Peyer's patch (tissue), 4 donors: ENCODE results near the gene SLC25A28. TPM values are rescaled to one million over a fixed set of nuclear protein-coding genes. Genes with fewer than 3 reads are reported as not detected.

Experiments used
- DNase-seq, 3 donors: peaks; one replicate each; pipeline ENCODE4 v3.0.0-alpha.2; 2017 to 2019
- H3K27ac ChIP-seq, 4 donors: fragments of 200-600 bp; sonication (generic); one replicate each; pipeline ENCODE4 v1.5.1; 2016 to 2019
- H3K27me3 ChIP-seq, 2 donors: fragments of 200-600 bp; sonication (generic); one replicate each; pipeline ENCODE4 v1.5.1; 2019
- H3K36me3 ChIP-seq, 3 donors: fragments of 200-600 bp; sonication (generic); one replicate each; pipeline ENCODE4 v1.5.1; 2016 to 2019
- H3K4me1 ChIP-seq, 4 donors: fragments of 200-600 bp; sonication (generic); one replicate each; pipeline ENCODE4 v1.5.1; 2016 to 2019
- H3K4me3 ChIP-seq, 4 donors: fragments of 200-600 bp; sonication (generic); 1 replicate in 3 of 4; 2 replicates in 1 of 4; pipeline ENCODE4 v1.5.1; 2016 to 2019; ENCODE audit warnings: mild to moderate bottlenecking in 1 of 4
- H3K9me3 ChIP-seq, 4 donors: fragments of 200-600 bp; sonication (generic); one replicate each; pipeline ENCODE4 v1.5.1; 2016 to 2019; ENCODE audit warnings: mild to moderate bottlenecking in 1 of 4
- POLR2A ChIP-seq, 2 donors: fragments of 450-650 bp; IDR thresholded peaks; one replicate each; pipeline ENCODE4 v1.5.1; 2017; ENCODE audit warnings: antibody characterized with exemption in 2 of 2, mild to moderate bottlenecking in 2 of 2, moderate library complexity in 2 of 2
- total RNA-seq, 4 donors: library from RNA; depleted of rRNA; stranded (reverse); fragments of >200 nt; gene quantifications; one replicate each; pipeline ENCODE4 v1.1.0, GENCODE V29; 2016
- TF ChIP-seq, protein P1 (sequence below), 6 experiments: fragments of 450-650 bp in 4 of 6; fragments of 200-600 bp in 2 of 6; sonication (generic) in 1 of 6; IDR thresholded peaks; one replicate each; pipeline ENCODE4 v1.5.1; 2017 to 2019; ENCODE audit warnings: antibody characterized with exemption in 6 of 6, mild to moderate bottlenecking in 3 of 6, moderate library complexity in 1 of 6

Gene SLC25A28, protein sequence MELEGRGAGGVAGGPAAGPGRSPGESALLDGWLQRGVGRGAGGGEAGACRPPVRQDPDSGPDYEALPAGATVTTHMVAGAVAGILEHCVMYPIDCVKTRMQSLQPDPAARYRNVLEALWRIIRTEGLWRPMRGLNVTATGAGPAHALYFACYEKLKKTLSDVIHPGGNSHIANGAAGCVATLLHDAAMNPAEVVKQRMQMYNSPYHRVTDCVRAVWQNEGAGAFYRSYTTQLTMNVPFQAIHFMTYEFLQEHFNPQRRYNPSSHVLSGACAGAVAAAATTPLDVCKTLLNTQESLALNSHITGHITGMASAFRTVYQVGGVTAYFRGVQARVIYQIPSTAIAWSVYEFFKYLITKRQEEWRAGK
- 10 to 100 TPM; 16.1 to 63.5 (median 27.5) TPM for total RNA-seq

DNA sequence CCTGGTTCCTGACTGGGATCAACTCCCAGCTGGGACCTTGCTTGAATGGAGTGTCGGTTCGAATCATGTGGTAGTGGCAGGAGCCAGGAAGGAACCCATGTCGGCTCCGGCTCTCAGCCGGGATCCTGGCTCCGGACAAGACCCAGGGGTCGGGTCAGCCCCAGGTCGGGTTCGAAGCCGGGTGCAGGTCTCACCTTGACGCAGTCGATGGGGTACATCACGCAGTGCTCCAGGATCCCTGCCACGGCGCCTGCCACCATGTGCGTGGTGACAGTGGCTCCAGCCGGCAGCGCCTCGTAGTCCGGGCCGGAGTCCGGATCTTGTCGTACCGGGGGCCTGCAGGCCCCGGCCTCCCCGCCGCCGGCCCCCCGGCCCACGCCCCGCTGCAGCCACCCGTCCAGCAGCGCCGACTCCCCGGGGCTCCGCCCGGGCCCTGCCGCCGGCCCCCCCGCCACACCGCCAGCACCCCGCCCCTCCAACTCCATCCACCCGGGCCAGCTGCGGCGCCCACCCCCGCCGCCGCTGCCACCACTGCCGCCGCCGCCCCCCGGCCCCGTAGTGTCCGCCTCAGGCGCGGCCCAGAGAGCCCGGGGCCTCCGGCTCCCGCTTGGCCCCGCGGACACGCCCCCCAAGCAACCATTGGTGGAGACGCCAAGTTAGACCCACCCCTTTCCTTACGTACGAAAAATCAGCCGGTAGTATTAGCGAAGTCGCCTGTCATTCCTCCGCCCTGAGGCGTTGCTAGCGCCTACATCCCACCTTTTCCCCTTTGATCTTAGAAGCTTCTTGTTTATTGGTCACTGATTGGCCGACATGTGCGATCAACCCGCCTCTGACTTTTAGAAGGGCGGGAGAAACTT lies at the start of gene SLC25A28:
SLC25A28 (minus strand) TSS at position 589 of the 860 bp plus-strand sequence; CDS start at position 485, 104 bp downstream.
- Histone ChIP-seq H3K27ac (peak within 1 kb of the TSS; percentile 93 to 98 (median 96)), H3K36me3 (no peaks in the 10 kb centered on the region), H3K4me3 (peak within 1 kb of the TSS; percentile 78 to 89 (median 88)), H3K27me3 (no peaks in the 10 kb centered on the region), H3K9me3 (no peaks in the 10 kb centered on the region), H3K4me1 (peaks cover 0 to 36% (median 10%) of the 10 kb centered on the region in 4 donors)
- no peak for TF ChIP-seq POLR2A (IDR thresholded peaks at IDR 0.05)
- peak; percentile 69 to 95 (median 94) for DNase-seq

DNA sequence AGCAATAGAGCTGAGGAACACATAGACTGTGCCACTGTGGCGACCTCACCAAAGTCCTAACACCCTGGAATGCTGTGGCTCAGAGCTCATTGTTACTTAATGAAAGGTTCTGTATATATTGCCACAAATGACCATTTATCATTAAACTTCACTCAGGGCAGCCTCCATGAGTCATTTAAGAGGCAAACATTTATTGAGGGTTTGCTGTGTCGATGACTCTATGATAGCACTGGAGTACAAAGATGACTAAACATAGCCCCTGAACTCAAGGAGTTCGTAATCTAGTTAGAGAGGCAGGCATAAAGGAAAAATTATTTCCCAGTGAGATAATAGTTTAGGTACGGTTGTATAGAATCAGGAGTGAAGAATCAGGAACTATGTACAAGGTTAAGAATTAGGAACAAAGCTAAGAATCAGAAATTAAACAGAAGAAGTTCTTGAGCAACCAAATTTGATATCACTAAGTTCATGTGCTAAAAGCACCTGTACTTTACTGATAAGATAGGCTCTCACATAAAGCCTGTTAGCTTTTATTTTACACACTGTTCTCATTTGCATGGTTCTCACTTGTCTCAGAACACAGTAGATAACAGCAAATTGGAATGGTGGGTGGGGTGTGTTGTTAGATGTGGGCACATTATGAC lies 47.0 kb upstream of the SLC25A28 start:
- Histone ChIP-seq H3K4me1 (peaks cover 0 to under 1% (median 0%) of the 10 kb centered on the region in 4 donors), H3K27ac (peak overlapping the region in 2 of 4 donors; percentile 49 to 74), H3K9me3 (no peaks in the 10 kb centered on the region), H3K4me3 (no peak overlapping the region), H3K36me3 (peaks cover 0 to 39% (median 0%) of the 10 kb centered on the region in 3 donors), H3K27me3 (no peaks in the 10 kb centered on the region)
- DNase-seq: peak in 1 of 3 donors; percentile 54
- TF ChIP-seq, protein P1, sequence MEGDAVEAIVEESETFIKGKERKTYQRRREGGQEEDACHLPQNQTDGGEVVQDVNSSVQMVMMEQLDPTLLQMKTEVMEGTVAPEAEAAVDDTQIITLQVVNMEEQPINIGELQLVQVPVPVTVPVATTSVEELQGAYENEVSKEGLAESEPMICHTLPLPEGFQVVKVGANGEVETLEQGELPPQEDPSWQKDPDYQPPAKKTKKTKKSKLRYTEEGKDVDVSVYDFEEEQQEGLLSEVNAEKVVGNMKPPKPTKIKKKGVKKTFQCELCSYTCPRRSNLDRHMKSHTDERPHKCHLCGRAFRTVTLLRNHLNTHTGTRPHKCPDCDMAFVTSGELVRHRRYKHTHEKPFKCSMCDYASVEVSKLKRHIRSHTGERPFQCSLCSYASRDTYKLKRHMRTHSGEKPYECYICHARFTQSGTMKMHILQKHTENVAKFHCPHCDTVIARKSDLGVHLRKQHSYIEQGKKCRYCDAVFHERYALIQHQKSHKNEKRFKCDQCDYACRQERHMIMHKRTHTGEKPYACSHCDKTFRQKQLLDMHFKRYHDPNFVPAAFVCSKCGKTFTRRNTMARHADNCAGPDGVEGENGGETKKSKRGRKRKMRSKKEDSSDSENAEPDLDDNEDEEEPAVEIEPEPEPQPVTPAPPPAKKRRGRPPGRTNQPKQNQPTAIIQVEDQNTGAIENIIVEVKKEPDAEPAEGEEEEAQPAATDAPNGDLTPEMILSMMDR (IDR thresholded peaks at IDR 0.05): no peak
- TF ChIP-seq POLR2A (IDR thresholded peaks at IDR 0.05): no peak

DNA sequence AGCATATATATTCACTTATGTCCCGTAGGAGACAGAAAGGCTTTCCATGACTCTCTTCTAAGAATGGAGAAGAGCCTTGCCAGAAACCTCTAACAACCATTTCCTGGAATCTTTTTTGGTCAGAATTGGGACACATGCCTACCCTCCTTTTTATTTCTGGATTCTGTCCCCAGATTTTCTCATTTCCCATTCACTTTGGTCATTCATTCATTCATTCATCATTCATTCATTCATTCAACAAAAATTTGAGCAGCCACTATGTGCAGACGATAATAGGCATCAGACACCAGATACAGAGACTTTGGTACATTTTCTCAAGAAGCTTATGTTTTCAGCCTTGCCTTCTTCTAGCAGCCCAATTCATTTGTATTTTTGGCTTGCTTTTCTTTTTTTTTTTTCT lies 45.1 kb upstream of the SLC25A28 start:
- H3K36me3 ChIP-seq: peaks cover 0 to 32% (median 0%) of the 10 kb centered on the region in 3 donors
- no peak overlapping the region for H3K27ac ChIP-seq
- DNase-seq: no peak
- H3K9me3 ChIP-seq: no peaks in the 10 kb centered on the region
- H3K4me3 ChIP-seq: no peak overlapping the region
- peaks cover 0 to 12% (median 0%) of the 10 kb centered on the region in 4 donors for H3K4me1 ChIP-seq
- no peaks in the 10 kb centered on the region for H3K27me3 ChIP-seq
- TF ChIP-seq, protein P1 (IDR thresholded peaks at IDR 0.05): no peak
- no peak for TF ChIP-seq POLR2A (IDR thresholded peaks at IDR 0.05)

DNA sequence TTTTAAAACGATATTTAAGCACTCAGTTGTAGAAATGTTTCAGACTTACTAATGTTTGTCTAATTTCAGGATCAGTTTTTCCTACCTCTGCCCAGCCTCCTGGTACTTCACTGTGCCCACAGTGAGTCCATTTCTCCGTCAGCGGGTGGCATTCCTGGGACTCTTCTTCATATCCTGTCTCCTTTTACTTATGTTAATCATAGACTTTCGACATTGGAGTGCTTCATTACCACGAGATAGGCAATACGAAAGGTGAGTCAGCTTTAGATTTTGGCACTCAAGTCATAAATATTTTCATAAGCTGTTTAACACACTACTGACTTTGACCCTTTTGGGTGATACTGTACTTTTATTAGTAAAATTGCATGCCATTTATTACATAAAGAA lies 41.1 kb upstream of the SLC25A28 start:
- H3K9me3 ChIP-seq: no peaks in the 10 kb centered on the region
- H3K27me3 ChIP-seq: no peaks in the 10 kb centered on the region
- peak; percentile 28 to 68 for TF ChIP-seq POLR2A (IDR thresholded peaks at IDR 0.05)
- TF ChIP-seq, protein P1 (IDR thresholded peaks at IDR 0.05): no peak
- H3K36me3 ChIP-seq: peaks cover 0 to 26% (median 0%) of the 10 kb centered on the region in 3 donors
- peaks cover 0 to 22% (median 3%) of the 10 kb centered on the region in 4 donors for H3K4me1 ChIP-seq
- H3K27ac ChIP-seq: peak overlapping the region in 3 of 4 donors; percentile 35 to 87 (median 81)
- DNase-seq: peak in 1 of 3 donors; percentile 55
- peak overlapping the region in 2 of 4 donors; percentile 15 to 91 for H3K4me3 ChIP-seq

DNA sequence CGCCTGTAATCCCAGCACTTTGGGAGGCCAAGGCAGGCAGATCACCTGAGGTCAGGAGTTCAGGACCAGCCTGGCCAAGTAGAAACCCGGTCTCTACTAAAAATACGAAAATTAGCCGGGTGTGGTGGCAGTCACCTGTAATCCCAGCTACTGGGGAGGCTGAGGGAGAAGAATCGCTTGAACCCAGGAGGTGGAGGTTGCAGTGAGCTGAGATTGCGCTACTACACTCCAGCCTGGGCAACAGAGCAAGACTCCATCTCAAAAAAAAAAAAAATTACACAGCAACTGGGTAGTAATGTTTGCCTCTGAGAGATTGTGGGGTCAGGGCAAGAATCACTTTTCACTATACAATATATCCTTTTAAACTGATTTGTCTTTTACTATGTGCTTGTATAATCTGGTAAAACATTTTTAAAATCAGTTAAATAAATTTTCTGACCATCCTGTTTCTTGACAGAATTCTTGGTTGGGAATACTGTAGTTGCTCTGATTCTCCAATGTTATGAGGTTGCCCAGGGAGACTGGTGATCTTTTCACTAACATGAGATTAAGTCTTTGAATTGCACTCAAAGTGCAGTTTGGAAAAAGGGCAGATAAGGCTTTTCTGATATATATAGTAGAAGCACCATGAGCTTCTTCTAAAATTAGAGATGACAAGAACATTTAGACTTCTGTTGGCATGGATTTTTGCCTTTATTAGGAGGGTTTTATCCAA lies 40.6 kb upstream of the SLC25A28 start:
- TF ChIP-seq, protein P1 (IDR thresholded peaks at IDR 0.05): no peak
- TF ChIP-seq POLR2A (IDR thresholded peaks at IDR 0.05): no peak
- peak overlapping the region in 2 of 4 donors; percentile 76 to 91 for H3K4me3 ChIP-seq
- no peaks in the 10 kb centered on the region for H3K9me3 ChIP-seq
- H3K27ac ChIP-seq: peak overlapping the region in 3 of 4 donors; percentile 35 to 87 (median 81)
- DNase-seq: no peak
- peaks cover 0 to 22% (median 3%) of the 10 kb centered on the region in 4 donors for H3K4me1 ChIP-seq
- H3K36me3 ChIP-seq: peaks cover 0 to 21% (median 0%) of the 10 kb centered on the region in 3 donors
- H3K27me3 ChIP-seq: no peaks in the 10 kb centered on the region
